Activated T-helper 9 cell treated with anti-CD3 and anti-CD28 coated beads, Interleukin-2, amount 50 U/mL, for 16 hours (primary cell): ENCODE measurements around the gene TXNL4B.
"Not testable (repeated sequence)": the region's sequence is repeated elsewhere in the genome, so short reads cannot be mapped to it uniquely, and the experiment has no call there.

Source experiments
- DNase-seq: peaks from one replicate; pipeline ENCODE4 v3.0.0-alpha.2; 2020; ENCODE audit warnings: low read depth

Gene TXNL4B

DNA sequence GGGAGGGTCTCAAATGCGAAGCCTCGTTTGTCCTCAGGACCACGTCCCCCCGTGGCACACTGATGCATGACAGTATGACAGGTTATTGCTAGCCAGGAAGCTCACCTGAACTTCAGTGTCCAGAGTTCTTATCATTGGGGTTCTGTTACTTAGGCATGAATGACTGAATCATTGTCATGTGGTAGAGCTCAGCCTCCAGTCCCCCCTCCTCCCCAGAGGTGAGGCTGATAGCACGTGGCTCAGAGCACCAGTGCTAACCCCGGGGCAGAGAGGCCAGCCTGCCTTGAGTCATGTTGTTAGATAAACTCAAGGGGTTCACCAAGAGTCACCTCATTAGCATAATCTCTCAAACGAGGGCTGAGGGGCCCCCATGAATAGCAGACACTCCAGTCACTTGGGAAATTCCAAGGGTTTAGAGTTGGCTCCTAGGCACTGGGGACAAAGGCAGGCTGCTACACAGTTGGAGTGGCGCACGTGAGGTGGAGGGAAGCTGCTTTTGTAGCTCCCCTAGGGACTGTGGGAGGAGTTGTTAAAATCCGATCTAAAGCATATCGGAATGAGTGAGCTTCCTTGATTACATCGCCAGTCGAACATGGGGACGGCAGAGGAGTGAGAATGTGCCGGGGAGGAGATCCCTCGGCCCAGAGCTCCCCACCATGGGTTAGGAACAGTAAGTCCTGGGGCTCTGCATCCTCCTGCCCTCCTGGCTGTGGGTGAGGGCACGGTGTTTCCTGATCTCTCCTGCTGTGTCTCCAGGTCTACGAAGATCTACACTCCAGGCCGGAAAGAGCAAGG, 18.4 kb upstream of the TXNL4B start:
- no peak for DNase-seq

DNA sequence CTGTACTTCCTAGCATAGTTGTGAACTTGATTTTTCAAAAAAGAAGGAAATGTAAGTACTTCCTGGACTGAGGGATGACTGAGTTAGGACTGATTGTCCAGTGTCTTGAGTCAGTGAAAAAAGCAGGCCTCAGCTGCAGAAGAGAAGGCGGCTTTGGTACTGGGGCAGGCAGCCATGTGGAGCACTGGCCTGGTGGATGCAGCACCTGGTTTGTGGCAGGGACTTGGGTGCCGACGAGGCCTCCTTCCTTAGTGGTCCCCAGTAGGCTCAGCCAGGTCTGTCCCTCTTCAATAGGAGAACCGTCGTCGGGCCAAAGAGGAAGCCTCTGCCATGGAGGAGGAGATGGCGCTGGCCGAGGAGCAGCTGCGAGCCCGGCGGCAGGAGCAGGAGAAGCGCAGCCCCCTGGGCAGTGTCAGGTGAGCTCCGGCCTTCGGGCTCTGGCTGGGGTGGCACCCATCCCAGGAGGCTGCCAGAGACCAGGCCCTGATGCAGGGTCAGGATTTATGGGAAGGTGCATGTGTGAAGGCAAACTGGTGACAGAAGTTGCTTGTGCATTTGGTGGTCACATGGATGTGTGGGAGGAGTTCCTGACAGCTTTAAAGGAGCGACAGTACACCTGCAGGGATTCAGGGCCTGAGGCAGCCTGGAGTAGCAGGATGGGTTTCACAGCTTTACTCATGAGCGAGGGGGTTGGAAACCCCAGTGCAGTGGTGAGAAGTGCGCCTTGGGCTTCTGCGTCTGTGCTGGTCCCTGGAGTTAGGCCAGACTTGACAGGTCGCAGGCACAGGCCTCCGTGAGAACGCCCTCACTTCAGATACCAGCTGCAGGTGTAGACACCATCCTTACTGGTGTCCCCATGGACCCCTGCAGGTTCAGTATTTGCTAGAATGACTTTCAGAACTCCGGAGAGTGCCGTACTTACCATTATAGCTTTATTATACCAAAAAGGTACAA, 17.5 kb upstream of the TXNL4B start:
- no peak for DNase-seq

DNA sequence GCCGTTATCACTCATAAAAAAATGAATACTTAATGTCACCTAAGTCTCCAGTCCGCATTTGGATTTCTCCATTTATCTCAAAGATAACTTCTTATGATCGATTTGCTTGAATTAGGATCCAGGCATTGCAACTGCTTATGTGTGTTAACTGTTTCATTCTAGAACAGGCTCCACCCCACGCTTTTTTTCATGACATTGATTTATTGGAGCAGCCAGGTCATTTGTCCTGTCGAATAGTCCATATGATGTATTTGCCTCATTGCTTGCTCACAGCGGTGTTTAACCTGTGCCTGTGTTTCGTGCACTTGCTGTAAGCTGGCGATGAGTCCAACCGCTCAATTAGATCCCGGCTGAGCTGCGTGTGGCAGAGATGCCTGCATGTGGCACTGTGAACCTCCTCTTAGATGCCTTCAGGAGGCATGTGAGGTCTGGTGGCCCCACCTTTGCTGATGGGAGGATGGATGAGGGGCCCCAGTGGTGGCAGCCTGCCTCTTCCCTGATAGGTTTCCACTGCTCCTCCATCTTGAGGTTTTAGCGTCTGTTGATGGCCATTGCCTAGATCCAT, 16.6 kb upstream of the TXNL4B start:
- DNase-seq = no peak

DNA sequence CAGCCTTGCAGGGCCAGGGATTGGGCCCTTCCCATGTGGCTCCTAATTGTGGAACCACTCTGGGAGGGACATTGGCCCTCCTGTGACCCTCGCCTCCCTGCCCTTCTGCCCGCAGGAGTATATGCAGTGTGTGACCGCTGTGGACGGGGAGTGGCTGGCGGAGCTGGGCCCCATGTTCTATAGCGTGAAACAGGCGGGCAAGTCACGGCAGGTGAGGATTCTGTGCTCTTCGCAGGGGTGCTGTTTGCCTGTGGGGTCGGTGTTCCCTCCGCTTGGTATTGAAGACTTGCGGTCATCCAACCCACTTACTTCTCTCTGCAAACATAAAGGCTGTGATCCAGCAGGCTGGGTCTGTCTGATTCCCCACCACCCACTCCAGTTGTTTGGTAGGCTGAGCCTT, 15.9 kb upstream of the TXNL4B start:
- no peak for DNase-seq

DNA sequence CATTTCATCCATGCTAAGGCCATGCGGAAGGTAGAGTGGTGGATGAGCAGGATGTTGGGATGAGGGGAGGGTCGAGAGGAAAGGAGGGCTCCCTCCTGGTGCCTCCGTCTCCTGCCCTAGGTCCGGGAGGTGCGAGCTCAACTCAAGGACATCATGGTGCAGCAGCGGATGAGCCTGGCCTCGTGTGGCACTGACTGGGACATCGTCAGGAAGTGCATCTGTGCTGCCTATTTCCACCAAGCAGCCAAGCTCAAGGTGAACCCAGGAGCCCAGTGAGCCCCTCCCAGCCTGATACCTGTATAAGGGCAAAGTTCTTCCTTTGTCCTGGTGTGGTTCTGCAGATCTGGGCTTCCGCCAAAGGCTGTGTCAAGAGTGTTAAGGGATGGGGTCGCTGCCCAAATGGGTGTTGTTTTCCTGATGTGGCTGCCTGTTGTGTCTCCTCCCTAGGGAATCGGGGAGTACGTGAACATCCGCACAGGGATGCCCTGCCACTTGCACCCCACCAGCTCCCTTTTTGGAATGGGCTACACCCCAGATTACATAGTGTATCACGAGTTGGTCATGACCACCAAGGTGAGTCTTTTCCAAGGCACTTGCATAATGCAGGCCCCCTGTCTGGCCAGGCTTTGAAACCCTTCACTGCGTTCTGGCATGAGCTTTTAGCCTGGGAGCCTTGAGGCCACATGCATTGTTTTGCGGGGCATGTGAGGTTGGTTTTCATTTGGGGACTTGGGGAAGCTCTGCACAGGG, 15.1 kb upstream of the TXNL4B start:
- no peak for DNase-seq

DNA sequence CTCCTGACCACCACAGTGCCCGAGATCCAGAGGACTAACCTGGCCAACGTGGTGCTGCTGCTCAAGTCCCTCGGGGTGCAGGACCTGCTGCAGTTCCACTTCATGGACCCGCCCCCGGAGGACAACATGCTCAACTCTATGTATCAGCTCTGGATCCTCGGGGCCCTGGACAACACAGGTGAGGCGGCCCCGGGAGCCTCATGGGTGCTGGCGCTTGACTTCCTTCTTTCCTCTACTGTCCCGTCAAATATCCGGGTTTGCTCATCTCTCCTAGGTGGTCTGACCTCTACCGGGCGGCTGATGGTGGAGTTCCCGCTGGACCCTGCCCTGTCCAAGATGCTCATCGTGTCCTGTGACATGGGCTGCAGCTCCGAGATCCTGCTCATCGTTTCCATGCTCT, 14.0 kb upstream of the TXNL4B start:
- DNase-seq = no peak

DNA sequence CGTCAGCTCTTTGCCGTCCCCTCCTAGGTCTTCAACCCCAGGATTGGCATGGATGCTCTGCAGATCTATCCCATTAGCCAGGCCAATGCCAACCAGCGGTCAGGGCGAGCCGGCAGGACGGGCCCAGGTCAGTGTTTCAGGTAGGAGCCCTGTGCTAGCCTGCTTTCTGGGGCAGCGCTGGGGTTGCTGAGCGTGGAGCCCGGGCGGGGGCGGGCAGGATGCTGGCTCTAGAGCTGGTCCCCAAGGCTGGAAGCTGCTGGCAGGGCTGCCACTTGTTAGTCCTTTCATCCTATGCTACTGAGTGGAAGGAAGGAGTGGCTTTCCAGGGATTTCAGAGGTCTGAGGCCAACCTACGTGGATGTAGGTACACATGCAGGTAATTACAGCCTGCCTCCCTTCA, 12.6 kb upstream of the TXNL4B start:
- no peak for DNase-seq

DNA sequence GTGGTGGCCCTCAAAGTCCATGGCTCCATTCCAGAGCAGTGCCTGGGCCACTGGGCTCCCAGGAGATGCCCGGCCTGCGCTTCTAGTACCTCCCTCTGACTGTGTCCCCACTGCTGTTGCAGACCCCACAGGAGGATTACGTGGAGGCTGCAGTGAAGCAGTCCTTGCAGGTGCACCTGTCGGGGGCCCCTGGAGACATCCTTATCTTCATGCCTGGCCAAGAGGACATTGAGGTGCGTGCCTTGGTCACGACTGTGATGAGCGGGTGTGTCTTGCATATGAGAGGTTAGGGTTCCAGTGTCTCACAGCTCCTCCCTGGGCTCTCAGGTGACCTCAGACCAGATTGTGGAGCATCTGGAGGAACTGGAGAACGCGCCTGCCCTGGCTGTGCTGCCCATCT, 11.5 kb upstream of the TXNL4B start:
- DNase-seq = no peak

DNA sequence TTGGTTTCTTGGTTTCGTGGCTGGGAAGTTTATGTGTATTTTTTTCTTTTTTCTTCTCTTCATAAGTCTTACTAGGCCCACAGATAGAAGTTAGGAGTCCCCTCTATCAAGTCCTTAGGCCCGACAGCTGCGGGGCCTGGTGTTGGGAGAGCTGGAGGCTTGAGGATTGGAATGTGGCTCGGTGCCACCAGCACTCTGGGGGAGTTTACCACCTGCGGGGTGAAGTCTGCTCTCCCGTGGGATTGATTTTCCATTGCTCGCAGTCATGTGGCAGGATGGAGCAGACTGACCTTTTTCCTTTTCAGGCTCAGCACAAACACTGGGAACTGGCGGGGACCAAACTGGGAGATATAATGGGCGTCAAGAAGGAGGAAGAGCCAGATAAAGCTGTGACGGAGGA, 7.8 kb upstream of the TXNL4B start:
- DNase-seq = no peak

DNA sequence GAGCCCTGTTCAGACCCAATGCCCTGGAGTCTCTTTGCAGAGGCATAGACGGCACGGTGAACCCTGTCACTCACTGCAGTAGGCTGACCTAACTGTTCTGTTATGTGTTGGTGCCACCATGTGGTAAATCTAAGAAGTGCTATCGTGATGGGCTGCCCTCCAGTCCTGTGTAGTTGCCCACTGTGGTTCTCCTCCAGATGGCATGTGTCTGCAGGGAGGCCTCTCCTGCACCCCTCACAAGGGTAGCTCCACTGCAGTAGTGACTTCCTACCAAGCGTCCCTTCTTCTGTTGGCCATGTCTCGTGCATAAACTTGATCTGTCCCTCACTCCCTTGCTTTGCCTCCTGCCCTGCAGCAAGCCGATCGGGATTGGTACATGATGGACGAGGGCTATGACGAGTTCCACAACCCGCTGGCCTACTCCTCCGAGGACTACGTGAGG, 6.0 kb upstream of the TXNL4B start:
- DNase-seq = no peak

DNA sequence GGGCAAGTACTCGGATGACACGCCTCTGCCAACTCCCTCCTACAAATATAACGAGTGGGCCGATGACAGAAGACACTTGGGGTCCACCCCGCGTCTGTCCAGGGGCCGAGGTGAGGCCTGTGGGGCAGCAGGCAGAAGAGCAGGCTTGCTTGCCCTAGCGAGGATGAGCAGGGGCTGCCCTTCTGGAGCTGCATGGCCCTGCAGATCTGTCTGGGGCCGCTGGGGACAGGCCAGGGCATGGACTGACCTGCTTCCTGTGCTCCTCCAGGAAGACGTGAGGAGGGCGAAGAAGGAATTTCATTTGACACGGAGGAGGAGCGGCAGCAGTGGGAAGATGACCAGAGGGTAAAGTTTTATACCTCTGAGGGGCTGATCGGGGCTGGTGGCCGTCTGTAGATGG, 5.5 kb upstream of the TXNL4B start:
- no peak for DNase-seq

DNA sequence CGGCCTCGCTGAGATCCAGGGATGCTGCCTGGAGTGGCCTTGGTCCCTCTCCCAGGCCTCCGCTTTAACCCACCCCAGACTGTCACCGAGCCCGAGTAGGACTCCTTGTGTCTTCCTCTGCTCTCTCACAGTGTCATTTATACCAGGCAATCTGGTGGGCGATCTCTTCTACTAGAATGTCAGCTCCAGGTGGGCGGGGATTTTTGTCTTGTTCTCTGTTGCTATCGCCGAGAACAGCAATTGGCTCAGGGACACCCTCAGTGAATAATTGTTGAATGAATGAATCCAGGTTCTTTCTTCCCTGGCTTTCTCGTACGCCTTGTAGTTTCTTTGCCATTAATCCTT, 818 bp upstream of the TXNL4B start:
- peak; percentile 12 for DNase-seq

DNA sequence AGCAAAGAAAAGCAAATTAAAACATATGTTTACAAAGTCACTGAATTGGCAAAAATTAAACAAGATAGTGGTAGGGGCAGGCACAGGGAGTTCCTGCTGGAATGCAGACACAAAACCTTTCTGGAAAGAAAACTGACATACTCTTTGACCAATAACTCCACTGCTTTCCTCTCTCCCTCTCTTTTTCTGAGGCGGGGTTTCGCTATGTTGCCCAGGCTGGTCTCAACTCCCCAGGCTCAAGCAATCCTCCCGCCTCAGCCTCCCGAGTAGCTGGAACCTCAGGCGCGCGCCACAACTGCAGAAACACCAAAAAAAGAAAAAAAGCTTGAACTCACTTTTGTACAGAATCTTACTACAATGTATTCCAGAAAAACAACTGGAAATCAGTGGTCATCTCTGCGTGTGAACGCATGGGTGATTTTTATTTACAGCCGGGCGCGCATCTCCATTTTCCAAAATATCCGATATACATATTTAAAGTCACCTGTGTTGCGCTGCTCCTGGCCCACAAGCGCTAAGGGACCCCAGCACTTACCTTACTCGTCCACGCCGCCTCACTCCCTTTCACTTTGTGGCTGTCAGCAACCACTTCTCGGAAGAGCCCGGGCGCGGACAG, 480 bp downstream of the TXNL4B start:
- no peak for DNase-seq

DNA sequence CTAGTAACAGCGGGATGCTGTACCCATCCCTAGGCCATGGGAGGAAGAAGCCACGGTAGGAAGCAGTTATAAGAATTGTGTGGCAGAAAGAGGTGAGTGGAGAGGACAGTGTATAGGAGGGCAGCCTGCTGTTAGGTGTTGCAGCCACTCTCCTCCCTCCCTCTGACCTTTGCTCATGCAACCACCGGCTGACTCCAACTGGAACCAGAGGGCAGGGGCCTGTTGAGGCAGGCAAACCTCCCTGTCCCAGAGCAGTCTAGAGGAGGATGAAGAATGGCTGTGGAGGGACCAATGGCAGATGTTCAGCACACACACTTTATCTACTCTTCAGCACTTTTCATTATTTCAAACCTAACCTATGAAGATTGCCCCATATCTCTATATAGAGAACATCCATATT, 2.2 kb downstream of the TXNL4B start:
- no peak for DNase-seq

DNA sequence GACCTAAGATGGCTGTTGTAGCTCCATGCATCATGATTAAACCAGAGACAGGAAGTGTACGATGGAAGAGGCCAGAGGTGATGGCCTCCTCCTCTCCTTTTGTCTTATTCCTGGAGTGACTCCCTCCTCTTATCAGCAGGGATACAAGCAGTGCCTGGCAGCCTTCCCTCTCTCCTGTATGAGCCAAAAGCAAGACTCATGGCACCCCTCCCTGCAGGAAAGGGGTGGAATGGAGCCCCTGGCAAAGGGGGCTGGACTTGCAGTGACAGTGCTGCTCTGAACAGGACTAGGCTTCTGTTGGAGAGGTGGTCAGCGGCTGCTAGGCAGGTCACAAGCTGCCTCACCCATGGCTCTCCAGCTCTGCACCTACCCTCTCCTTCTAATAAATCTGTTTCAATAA, 8.4 kb downstream of the TXNL4B start:
- DNase-seq = no peak

DNA sequence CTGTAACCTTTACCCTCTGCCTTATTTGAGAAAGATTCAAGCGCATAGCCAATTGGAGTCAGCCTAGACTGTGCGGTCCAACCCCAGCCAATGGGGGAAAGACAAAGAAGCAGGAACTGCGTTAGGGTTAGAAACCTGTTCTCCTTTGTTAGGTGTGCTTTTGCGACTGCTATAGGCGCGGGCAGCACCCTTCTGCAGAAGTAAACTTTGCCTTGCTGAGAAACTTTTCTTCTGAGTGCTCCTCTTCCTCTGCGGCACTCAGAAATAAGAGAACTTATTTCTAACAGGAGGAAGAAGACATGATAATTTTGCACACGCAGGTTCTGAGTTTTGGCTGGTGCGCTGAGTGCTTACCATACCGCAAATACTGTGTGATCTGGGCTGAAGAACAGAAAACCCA, 9.0 kb downstream of the TXNL4B start:
- no peak for DNase-seq

DNA sequence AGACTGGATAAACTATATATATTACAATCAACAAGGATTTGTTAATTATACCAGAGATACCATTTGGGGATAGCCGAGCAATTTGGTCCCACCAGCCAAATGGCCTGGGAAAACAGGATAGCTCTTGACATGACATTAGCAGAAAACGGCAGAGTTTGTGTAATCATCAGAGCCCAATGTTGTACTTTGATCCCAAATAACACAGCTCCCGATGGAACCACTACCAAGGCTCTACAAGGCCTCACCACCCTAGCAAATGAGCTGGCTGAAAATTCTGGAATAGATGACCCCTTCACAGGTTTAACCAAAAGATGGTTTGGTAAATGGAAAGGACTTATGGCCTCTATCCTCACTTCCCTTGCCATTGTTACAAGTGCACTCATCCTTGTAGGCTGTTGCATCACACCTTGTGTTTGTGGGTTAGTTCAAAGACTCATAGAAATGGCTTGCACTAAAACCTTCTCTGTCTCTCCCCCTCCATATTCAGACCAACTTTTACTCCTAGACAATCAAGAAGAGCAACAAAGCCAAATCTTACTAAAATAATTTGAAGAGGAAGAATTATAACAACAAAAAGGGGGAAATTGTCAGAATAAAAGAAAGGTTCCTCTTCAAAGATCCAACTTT, 9.5 kb downstream of the TXNL4B start:
- DNase-seq = no peak

DNA sequence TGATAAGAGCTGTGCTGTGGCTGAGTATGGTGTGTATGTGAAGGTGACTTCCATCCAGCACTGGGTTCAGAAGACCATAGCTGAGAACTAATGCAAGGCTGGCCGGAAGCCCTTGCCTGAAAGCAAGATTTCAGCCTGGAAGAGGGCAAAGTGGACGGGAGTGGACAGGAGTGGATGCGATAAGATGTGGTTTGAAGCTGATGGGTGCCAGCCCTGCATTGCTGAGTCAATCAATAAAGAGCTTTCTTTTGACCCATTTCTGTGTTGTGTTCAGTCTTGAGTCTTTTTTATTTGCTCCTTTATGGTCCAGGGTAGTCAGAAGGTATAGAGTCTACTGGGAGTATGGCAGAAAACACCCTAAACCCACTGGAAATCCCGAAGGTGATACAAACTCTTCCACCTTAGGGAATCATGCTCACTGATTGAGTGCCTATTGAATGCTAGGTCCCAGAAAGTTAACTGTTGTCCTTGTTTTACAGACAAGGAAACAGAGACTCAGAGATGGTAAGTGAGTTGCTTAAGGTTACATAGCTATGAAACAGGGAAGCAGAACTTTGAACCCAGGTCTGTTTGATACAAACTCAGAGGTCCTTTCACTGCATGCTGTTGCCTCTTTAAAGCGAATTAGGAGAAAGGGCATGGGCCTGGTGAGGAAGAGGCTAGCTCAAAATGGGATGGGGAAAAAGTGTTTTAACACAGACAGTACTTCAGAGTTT, 16.3 kb downstream of the TXNL4B start:
- not testable (repeated sequence) for DNase-seq

DNA sequence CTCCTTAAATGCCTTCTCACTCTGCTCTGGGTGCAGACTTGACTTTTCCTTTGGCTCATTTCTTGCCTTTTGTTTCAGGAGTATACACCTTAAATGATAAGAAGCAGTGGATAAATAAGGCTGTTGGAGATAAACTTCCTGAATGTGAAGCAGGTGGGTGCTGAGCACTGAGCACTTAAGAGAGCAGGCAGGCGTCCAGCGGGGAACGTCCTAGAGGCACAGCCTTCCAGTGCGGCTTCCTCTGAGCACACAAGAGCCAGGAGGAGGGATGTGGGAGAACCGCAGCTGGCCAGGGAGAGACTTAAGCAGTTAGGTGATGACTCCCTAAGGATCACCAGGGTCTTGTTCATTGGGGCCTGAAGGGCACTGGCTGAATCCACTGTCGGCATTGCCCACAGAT, 18.4 kb downstream of the TXNL4B start:
- not testable (repeated sequence) for DNase-seq

DNA sequence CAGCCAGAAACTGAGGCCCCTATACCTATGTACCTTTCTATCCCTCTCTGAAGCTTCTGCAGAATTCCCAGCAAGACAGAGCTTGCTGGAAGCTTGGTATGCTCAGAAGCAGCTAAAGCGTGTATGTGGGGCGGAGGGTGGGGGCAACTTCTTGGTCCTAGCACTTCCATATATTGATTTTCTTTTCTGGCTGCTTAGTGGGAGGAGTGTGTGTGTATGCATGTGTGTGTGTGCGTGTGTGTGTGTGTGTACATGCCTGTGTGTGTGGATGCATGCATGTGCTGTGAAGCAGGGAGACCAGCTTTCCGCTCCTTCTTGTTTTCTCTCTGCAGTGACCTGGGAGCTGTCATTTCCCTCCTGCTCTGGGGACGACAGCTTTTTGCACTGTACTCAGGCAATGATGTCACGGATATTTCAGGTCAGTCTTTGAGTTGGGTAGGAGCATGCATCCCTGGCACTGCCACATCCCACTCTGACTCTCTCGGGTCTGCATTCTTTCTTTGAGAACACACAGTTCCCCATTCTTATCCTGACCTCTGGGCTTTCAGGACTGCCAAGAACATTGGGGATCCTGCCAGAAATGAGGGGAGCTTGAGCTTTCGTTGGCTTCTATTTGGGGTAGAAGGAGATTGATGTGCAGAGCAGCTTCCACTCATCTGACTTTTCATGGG, 19.7 kb downstream of the TXNL4B start:
- DNase-seq = no peak
